A673 (cell line): ENCODE results near the gene SERPINE1. TPM values are rescaled to one million over a fixed set of nuclear protein-coding genes. Genes with fewer than 3 reads are reported as not detected.

Experiments used
- BruUV-seq: library from RNA; stranded (reverse); fragments of 400-500 nt; replicated peaks from 2 replicates; lab custom pipeline; 2021; lab: Mats Ljungman, UMichigan
- CTCF ChIA-PET: fragments of 300-600 bp; sonication (Branson Sonifier 250); formaldehyde crosslinking; loops from one replicate; lab custom pipeline; 2022; ENCODE audit warnings: antibody characterized with exemption; lab: Charles Lee
- POLR2A ChIA-PET: fragments of 300-600 bp; sonication (Branson Sonifier 250); formaldehyde crosslinking; loops from one replicate; lab custom pipeline; 2022; ENCODE audit warnings: antibody characterized with exemption; ENCODE audit not compliant: low non-redundant PET; lab: Charles Lee
- DNase-seq: peaks from one replicate; pipeline ENCODE4 v3.0.0-alpha.2; 2015; ENCODE audit warnings: low spot score
- H3K27ac ChIP-seq: fragments of 200-600 bp; sonication (generic); 2 replicates; pipeline ENCODE4 v1.5.1; 2016; ENCODE audit warnings: mixed run types, low read depth, mild to moderate bottlenecking, mixed read lengths, antibody characterized with exemption, low read length; ENCODE audit not compliant: poor library complexity, severe bottlenecking
- H3K27me3 ChIP-seq: fragments of 200-600 bp; sonication (generic); replicated peaks from 2 replicates; pipeline ENCODE4 v1.6.1; 2017; ENCODE audit warnings: mixed run types, low read depth, mild to moderate bottlenecking, mixed read lengths, antibody characterized with exemption, low read length; ENCODE audit not compliant: insufficient read depth, poor library complexity
- H3K36me3 ChIP-seq: fragments of 200-600 bp; sonication (generic); 2 replicates; pipeline ENCODE4 v1.6.1; 2016; ENCODE audit warnings: mixed run types, mild to moderate bottlenecking, mixed read lengths, antibody characterized with exemption, low read length; ENCODE audit not compliant: insufficient read depth, poor library complexity, severe bottlenecking
- H3K4me1 ChIP-seq: fragments of 200-600 bp; sonication (generic); 2 replicates; pipeline ENCODE4 v1.6.1; 2017; ENCODE audit warnings: mixed run types, mild to moderate bottlenecking, mixed read lengths, antibody characterized with exemption, low read length; ENCODE audit not compliant: insufficient read depth, poor library complexity, severe bottlenecking
- H3K4me3 ChIP-seq: fragments of 200-600 bp; sonication (generic); 2 replicates; pipeline ENCODE4 v1.5.1; 2016; ENCODE audit warnings: low read depth, mixed run types, mild to moderate bottlenecking, mixed read lengths, low read length; ENCODE audit not compliant: poor library complexity, severe bottlenecking
- H3K9me3 ChIP-seq: fragments of 200-600 bp; sonication (generic); 2 replicates; pipeline ENCODE4 v1.6.1; 2016; ENCODE audit warnings: mixed run types, low read depth, mild to moderate bottlenecking, mixed read lengths, antibody characterized with exemption, low read length; ENCODE audit not compliant: poor library complexity, severe bottlenecking
- CTCF ChIP-seq: fragments of 300-800, 200-600 bp; sonication (generic); conservative IDR thresholded peaks from 2 replicates; pipeline ENCODE4 v1.5.1; 2017; ENCODE audit warnings: low read depth, mild to moderate bottlenecking, antibody characterized with exemption, low read length, moderate library complexity, mixed read lengths
- EZH2 ChIP-seq: fragments of 200-600 bp; sonication (generic); IDR thresholded peaks from 2 replicates; pipeline ENCODE4 v1.6.1; 2017; ENCODE audit warnings: borderline replicate concordance, low read depth, mild to moderate bottlenecking, mixed read lengths, antibody characterized with exemption, low read length; ENCODE audit not compliant: poor library complexity, severe bottlenecking
- intact Hi-C: fragments of 100-400 bp; cut with micrococcal nuclease; formaldehyde crosslinking; loops from one replicate; pipeline ENCODE4 v1.10.0; 2022; ENCODE audit not compliant: unreplicated experiment
- total RNA-seq: library from RNA; stranded (reverse); gene quantifications from 2 replicates; pipeline ENCODE4 v1.2.3, GENCODE V29; 2021

Gene SERPINE1
- total RNA-seq, 1 experiment from 2014 or later = 5.3 TPM

- peaks cover 54% of the 10 kb centered on the region for H3K4me1 ChIP-seq
- peaks cover 4% of the 10 kb centered on the region for H3K36me3 ChIP-seq
- TF ChIP-seq CTCF (no peak), EZH2 (no peak)
- no peaks in the 10 kb centered on the region for H3K9me3 ChIP-seq
- DNase-seq = peak; percentile 90
- H3K4me3 ChIP-seq = peak overlapping the region; percentile 43
- intact Hi-C loops = no loop called here
- ChIA-PET POLR2A (interaction anchor here (0.8 kb wide), 1 partner anchor 78 kb away, joined by 4 read pairs; no protein-coding TSS in a partner anchor), CTCF (interaction anchor here (0.5 to 1.0 kb wide), 2 partner anchors 19 to 104 kb away, joined by 3 to 4 read pairs; no protein-coding TSS in a partner anchor)
- H3K27me3 ChIP-seq = peaks cover 18% of the 10 kb centered on the region
- peak overlapping the region; percentile 47 for H3K27ac ChIP-seq
- BruUV-seq = no TSS peak
Measured at GRCh38 chr7:101162551-101163278, 35.8 kb downstream of the SERPINE1 start.

- POLR2A ChIA-PET = interaction anchor here (0.8 kb wide), 1 partner anchor 79 kb away, joined by 4 read pairs; no protein-coding TSS in a partner anchor
Measured at GRCh38 chr7:101163279-101164070, 36.6 kb downstream of the SERPINE1 start.

More at GRCh38 chr7:101163279-101164070, 36.6 kb downstream of the SERPINE1 start:
- DNase-seq = peak; percentile 65
- Histone ChIP-seq H3K4me1 (peaks cover 54% of the 10 kb centered on the region), H3K27me3 (peaks cover 24% of the 10 kb centered on the region), H3K4me3 (peak overlapping the region; percentile 49), H3K36me3 (peaks cover 4% of the 10 kb centered on the region), H3K27ac (no peak overlapping the region), H3K9me3 (no peaks in the 10 kb centered on the region)
- intact Hi-C loops = no loop called here
- BruUV-seq = no TSS peak
- CTCF ChIA-PET = interaction anchor here (0.5 to 1.0 kb wide), 2 partner anchors 20 to 105 kb away, joined by 3 to 4 read pairs; no protein-coding TSS in a partner anchor
- TF ChIP-seq CTCF = no peak
- no peak for TF ChIP-seq EZH2
